Measurements from ENCODE around the gene USP25.
A peak's percentile ranks its signal among the peaks of the same experiment; 100 is the strongest.

Gene USP25

DNA sequence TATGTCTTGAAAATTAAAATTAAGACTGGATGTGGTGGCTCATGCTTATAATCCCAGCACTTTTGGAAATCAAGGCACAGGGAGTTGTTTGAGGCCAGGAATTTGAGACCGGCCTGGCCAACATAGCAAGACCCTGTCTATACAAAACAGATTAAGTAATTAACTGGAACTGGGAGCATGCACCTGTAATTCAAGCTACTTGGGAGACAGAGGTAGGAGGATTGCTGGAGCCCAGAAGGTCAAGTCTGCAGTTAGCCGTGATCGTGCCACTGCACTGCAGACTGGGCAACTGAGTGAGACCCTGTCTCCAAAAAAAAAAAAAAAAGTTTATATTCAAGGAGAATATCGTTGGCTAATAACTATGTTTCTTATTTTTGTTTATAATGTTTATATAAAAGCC is 139.2 kb downstream of the USP25 start:
- no peak for DNase-seq

DNA sequence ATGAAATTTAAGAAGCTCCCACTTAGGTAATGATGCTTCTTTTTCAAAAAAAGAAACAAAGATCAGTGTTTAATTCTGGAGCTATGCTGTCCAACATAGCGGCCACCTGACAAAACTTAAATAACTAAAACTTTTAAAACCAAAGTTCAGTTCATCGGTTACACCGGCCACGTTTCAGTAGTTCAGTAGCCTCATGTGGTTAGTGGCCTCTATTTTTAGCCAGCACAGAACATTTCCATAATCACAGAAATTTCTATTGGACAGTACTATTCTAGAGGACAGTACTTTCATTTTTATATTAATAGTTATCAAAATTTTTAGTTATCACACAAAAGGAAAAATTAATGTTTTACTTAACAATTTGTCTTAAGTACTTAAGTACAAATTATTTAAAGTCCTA is 141.0 kb downstream of the USP25 start:
- no peak for DNase-seq

DNA sequence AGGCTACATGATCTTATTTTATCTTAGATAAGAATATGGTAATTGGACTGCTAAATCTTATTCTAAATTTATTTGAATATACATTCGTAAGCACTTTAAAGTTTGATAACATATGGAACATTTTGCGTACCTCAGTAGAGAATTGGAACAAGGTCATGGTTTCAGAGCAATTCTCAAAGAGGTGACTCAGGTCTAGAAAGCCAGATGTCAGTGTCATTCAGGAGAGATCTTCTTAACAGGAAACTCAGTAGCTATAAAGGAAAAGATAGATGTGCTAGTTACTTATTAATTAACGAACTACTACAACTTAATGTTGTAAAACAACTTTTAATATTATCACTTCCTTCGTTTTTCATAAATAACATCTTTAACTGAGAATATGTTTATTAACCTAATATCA is 142.5 kb downstream of the USP25 start:
- no peak for DNase-seq

- no peak for DNase-seq
Measured at GRCh38 chr21:15874615-15875014, 144.8 kb downstream of the USP25 start.

- DNase-seq: no peak
Measured at GRCh38 chr21:15875286-15875685, 145.5 kb downstream of the USP25 start.

GRCh38 chr21:15893902-15894301 is 164.1 kb downstream of the USP25 start:
- no peak for DNase-seq

- peak in 1 of 2 experiments; percentile 31 for DNase-seq
Measured at GRCh38 chr21:15894596-15894995, 164.8 kb downstream of the USP25 start.

DNA sequence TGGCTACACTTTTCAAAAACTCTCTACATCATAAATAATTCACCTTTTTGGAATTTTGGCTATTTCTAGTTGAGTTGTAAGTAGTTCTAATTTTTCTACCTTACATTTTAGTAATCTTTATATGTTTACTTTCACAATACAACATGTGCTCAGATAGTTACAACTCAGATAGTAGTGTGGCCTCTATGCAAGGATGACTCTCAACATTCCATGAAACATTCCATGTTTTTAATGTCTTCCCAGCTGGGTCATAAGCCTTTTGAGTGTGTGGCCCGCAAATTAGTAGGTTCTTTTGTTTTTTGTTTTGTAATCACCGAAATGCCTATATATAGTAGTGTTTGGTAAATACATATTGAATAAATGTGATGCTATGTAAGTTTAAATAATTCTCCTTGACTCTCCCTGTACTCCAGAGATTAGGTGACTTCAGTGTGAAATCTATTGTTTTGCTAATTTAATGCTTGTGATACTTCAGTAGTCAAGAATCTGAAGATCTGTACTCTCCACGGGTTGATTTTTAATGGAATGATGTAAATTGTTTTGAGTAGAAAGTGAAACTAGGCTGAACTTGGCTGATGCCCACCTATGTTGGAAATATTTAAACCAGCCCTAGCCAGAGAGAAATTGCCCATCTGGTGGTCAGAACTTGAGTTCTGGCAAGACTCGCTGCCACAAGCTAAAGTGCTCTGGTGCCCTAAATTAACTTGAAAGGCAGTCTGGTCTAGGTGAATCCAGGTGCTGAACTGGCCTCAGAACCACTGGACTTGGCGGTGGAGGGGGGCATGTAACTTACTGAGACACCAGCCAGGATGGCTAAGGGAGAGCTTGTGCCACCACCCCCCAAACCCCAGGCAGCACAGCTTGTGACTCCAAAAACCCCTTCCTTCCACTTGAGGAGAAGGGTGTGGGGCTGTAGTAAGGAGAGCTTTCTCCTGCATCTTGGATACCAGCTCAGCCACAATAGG is 165.6 kb downstream of the USP25 start:
- DNase-seq: no peak

GRCh38 chr21:15896501-15896900 is 166.7 kb downstream of the USP25 start:
- DNase-seq: no peak

GRCh38 chr21:15904389-15904788 is 174.6 kb downstream of the USP25 start:
- no peak for DNase-seq

- no peak for DNase-seq
Measured at GRCh38 chr21:15908187-15908586, 178.4 kb downstream of the USP25 start.

DNA sequence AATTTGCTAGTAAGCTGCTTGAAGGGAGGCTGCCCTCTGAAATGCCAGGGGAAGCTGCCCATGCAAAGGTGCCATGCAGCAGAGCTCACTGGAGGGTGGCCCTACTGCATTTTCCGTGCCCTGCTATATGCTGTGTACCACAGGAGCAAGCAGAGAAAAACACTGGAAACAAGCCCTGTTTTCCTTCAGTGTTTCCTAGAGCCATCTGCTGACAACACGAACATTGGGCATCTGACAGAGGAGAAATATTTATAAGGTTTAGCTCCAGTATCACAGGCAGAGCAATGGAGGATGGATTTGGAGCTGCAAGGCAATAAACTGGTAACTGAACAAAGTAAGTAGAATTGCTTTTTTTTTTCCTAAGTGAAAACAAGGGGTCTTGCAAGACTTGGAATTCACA is 198.4 kb downstream of the USP25 start:
- DNase-seq: no peak

GRCh38 chr21:15928686-15929425 is 199.1 kb downstream of the USP25 start:
- DNase-seq: no peak

DNA sequence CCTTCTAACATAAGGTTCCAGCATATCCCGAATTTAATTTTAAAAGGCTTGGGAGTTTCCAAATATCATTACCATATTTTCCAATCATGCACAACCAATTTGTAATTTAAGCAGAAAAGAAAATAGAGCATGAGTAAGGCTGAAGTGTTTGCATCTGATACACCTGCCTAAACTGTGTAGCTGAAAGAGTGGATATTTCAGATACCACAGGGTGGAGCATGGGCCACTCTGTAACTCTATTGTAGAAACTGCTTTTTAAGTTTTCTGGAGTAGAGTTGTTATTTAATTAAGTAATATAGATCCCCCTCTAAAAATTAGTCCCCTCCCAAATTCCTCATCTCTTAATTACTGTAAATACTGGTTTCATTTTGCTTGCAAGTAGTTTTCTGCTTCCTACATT is 199.8 kb downstream of the USP25 start:
- no peak for DNase-seq
